WERI-Rb-1 (cell line): ENCODE results near the gene SRPK2.

Experiments used
- DNase-seq: peaks from one replicate; pipeline ENCODE4 v3.0.0-alpha.2; 2020
- H3K27ac ChIP-seq: fragments of 250-450 bp; sonication (Bioruptor Pico); 2 replicates; pipeline ENCODE4 v1.5.1; 2020; ENCODE audit warnings: mild to moderate bottlenecking, moderate library complexity
- H3K27me3 ChIP-seq: fragments of 250-450 bp; sonication (Bioruptor Pico); 2 replicates; pipeline ENCODE4 v1.5.1; 2021; ENCODE audit warnings: mild to moderate bottlenecking, low read depth, moderate library complexity; ENCODE audit not compliant: insufficient read depth, severe bottlenecking
- H3K36me3 ChIP-seq: fragments of 250-450 bp; sonication (Bioruptor Pico); 2 replicates; pipeline ENCODE4 v1.5.1; 2020; ENCODE audit warnings: mild to moderate bottlenecking, moderate library complexity
- H3K4me3 ChIP-seq: 2 replicates; pipeline ENCODE4 v1.5.1; 2011; ENCODE audit warnings: low read depth, mild to moderate bottlenecking, control low read depth, low read length
- H3K9me3 ChIP-seq: fragments of 250-450 bp; sonication (Bioruptor Pico); 2 replicates; pipeline ENCODE4 v1.5.1; 2021; ENCODE audit warnings: mild to moderate bottlenecking, moderate library complexity; ENCODE audit not compliant: severe bottlenecking
- TF ChIP-seq, protein P1 (sequence below): IDR thresholded peaks from 2 replicates; pipeline ENCODE4 v1.5.1; 2011; ENCODE audit warnings: low read depth, mild to moderate bottlenecking, control low read depth, inconsistent platforms, low read length

SRPK2 gene

GRCh38 chr7:105216786-105217185 lies 171.9 kb downstream of the SRPK2 start:
- TF ChIP-seq, protein P1, sequence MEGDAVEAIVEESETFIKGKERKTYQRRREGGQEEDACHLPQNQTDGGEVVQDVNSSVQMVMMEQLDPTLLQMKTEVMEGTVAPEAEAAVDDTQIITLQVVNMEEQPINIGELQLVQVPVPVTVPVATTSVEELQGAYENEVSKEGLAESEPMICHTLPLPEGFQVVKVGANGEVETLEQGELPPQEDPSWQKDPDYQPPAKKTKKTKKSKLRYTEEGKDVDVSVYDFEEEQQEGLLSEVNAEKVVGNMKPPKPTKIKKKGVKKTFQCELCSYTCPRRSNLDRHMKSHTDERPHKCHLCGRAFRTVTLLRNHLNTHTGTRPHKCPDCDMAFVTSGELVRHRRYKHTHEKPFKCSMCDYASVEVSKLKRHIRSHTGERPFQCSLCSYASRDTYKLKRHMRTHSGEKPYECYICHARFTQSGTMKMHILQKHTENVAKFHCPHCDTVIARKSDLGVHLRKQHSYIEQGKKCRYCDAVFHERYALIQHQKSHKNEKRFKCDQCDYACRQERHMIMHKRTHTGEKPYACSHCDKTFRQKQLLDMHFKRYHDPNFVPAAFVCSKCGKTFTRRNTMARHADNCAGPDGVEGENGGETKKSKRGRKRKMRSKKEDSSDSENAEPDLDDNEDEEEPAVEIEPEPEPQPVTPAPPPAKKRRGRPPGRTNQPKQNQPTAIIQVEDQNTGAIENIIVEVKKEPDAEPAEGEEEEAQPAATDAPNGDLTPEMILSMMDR, result no peak
- Histone ChIP-seq H3K36me3 (no peaks in the 10 kb centered on the region), H3K27me3 (no peaks in the 10 kb centered on the region), H3K4me3 (no peak overlapping the region), H3K27ac (no peak overlapping the region), H3K9me3 (no peaks in the 10 kb centered on the region)
- no peak for DNase-seq

- TF ChIP-seq, protein P1, result no peak
- Histone ChIP-seq H3K27me3 (no peaks in the 10 kb centered on the region), H3K36me3 (no peaks in the 10 kb centered on the region), H3K9me3 (no peaks in the 10 kb centered on the region), H3K27ac (no peak overlapping the region), H3K4me3 (no peak overlapping the region)
- no peak for DNase-seq
Measured at GRCh38 chr7:105215821-105216220, 172.9 kb downstream of the SRPK2 start.

DNA sequence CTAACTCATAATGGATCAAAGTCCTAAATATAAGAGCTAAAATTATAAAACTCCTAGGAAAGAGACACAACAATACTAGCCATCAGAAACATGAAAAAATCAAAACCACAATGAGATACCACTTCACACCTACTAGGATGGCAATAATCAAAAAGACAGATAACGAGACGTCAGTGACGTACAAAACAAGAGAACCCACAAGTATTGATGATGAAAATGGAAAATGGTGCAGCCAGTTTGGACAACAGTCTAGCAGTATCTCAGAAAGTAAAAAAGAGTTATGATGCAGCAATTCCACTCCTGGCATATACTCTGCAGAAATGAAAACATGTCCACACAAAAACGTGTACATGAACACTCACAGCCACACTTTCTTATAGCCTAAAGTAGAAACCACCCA lies 173.5 kb downstream of the SRPK2 start:
- TF ChIP-seq, protein P1, result no peak
- H3K27ac ChIP-seq, result no peak overlapping the region
- no peaks in the 10 kb centered on the region for H3K27me3 ChIP-seq
- no peak for DNase-seq
- no peaks in the 10 kb centered on the region for H3K9me3 ChIP-seq
- H3K4me3 ChIP-seq, result no peak overlapping the region
- no peaks in the 10 kb centered on the region for H3K36me3 ChIP-seq

GRCh38 chr7:105213611-105214010 lies 175.1 kb downstream of the SRPK2 start:
- TF ChIP-seq, protein P1, result no peak
- no peak overlapping the region for H3K4me3 ChIP-seq
- no peak overlapping the region for H3K27ac ChIP-seq
- H3K9me3 ChIP-seq, result no peaks in the 10 kb centered on the region
- no peak for DNase-seq
- no peaks in the 10 kb centered on the region for H3K36me3 ChIP-seq
- no peaks in the 10 kb centered on the region for H3K27me3 ChIP-seq

DNA sequence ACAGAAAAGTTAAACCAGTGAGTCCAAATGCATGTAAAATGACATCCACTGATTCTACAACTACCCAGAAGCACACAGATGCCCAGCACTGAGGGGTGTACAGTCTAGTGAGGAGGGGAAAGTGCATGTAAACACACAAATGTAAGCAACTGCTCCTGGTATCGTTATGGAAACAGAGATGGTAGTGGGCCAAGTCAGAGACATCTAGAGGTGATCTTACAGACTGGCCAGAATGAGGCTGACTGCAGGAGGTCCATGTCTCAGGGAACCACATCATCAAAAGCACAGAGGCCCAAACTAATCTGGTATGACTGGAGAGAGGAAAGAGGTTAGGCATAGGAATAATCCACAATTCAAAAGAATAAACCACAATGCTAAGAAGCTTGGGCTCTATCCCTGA lies 176.5 kb downstream of the SRPK2 start:
- DNase-seq, result no peak
- Histone ChIP-seq H3K9me3 (no peaks in the 10 kb centered on the region), H3K27me3 (no peaks in the 10 kb centered on the region), H3K4me3 (no peak overlapping the region), H3K36me3 (no peaks in the 10 kb centered on the region), H3K27ac (no peak overlapping the region)
- TF ChIP-seq, protein P1, result no peak

GRCh38 chr7:105210721-105211205 lies 178.0 kb downstream of the SRPK2 start:
- DNase-seq, result no peak
- H3K27me3 ChIP-seq, result no peaks in the 10 kb centered on the region
- no peak overlapping the region for H3K27ac ChIP-seq
- H3K4me3 ChIP-seq, result no peak overlapping the region
- no peaks in the 10 kb centered on the region for H3K36me3 ChIP-seq
- TF ChIP-seq, protein P1, result no peak
- no peaks in the 10 kb centered on the region for H3K9me3 ChIP-seq
